Mucosa of gallbladder (tissue), 1 donor: Measurements from ENCODE around the gene CKAP4. TPM values are rescaled to one million over a fixed set of nuclear protein-coding genes. Genes with fewer than 3 reads are reported as not detected.
"Not testable (repeated sequence)": the region's sequence is repeated elsewhere in the genome, so short reads cannot be mapped to it uniquely, and the experiment has no call there.

Experiments used
- DNase-seq: peaks from one replicate; pipeline ENCODE4 v3.0.0-alpha.2; 2020; ENCODE audit warnings: low spot score
- total RNA-seq: library from RNA; stranded (reverse); gene quantifications from one replicate; pipeline ENCODE4 v1.2.1, GENCODE V29; 2021
- donor health status: DM: no; HTN: no; CAD: no.

Gene CKAP4, protein sequence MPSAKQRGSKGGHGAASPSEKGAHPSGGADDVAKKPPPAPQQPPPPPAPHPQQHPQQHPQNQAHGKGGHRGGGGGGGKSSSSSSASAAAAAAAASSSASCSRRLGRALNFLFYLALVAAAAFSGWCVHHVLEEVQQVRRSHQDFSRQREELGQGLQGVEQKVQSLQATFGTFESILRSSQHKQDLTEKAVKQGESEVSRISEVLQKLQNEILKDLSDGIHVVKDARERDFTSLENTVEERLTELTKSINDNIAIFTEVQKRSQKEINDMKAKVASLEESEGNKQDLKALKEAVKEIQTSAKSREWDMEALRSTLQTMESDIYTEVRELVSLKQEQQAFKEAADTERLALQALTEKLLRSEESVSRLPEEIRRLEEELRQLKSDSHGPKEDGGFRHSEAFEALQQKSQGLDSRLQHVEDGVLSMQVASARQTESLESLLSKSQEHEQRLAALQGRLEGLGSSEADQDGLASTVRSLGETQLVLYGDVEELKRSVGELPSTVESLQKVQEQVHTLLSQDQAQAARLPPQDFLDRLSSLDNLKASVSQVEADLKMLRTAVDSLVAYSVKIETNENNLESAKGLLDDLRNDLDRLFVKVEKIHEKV
- total RNA-seq, result 51.0 TPM

DNA sequence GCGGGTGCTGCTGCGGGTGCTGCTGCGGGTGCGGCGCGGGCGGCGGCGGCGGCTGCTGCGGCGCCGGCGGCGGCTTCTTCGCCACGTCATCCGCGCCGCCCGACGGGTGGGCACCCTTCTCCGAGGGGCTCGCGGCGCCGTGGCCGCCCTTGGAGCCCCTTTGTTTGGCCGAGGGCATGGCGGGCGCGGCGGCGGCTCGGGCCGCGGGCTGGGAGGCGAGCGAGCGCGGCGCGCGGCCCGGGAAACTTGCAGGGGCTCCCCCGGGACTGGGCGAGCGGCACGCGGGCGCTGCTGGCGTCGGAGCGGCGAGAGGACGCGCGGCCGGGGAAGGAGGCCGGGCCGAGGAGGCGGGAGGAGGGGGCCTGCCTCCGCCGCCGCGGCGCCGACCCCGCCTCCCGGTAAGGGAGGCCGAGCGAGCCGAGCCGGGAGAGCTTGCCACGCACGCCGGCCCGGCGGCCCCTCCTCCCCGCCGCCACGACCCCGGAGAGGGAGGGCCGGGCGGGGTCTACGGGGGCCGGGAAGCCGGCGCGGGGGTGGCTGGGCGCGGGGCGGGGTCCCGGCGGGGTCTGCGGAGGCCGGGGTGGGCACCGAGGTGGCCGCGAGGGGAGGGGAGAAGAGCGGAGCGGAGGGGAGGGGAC is at the start of gene CKAP4:
TSS of gene CKAP4 (minus strand) at position 347 of the 638 bp plus-strand sequence. CDS start at position 178, 169 bp downstream.
- peak; percentile 54 for DNase-seq

GRCh38 chr12:106297075-106297474 is 49.3 kb upstream of the CKAP4 start:
- DNase-seq, result no peak

DNA sequence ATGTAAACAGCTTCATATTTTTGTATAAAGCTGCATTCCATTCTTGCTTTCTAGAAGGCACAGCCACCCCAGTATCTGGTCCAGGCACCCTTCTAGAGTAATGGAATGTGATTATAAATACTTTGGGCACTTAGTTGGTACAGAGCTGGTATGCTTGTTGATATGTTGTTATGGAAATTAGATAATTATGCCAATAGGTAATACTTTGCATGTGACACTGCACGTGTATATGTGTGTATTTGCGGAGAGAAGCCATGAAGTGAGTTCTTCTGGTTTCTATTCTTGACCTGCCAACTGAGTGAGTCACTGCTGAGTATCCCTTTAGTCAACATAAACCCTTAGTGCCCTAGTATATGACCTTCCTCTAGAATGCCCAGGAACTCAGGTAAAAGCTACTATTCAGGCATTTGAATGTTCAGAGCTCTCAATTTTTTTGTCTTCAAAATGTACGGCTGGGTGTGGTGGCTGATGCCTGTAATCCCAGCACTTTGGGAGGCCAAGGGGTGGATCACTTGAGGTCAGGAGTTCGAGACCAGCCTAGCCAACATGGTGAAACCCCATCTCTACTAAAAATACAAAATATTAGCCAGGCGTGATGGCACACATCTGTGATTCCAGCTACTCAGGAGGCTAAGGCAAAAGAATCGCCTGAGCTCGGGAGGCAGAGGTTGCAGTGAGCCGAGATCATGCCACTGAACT is 48.5 kb upstream of the CKAP4 start:
- DNase-seq, result peak; percentile 37

GRCh38 chr12:106292339-106292738 is 44.5 kb upstream of the CKAP4 start:
- no peak for DNase-seq

DNA sequence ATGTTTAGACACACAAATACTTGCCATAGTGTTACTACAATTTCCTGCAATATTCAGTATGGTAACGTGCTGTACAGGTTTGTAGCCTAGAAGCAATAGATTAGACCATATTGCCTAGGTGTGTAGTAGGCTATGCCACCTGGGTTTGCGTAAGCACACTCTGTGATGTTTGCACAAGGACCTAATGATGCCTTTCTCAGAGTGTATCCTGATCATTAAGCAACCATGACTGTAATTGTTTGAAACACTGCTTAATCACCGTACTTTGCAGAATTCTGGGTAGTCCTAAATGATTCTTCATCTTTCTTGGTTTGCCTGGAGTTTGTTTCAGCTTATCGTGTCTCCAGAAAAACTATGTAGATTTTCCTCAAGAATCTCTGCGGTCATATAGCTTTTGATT is 43.5 kb upstream of the CKAP4 start:
- no peak for DNase-seq

- DNase-seq, result no peak
Measured at GRCh38 chr12:106290666-106291065, 42.8 kb upstream of the CKAP4 start.

GRCh38 chr12:106289196-106289681 is 41.4 kb upstream of the CKAP4 start:
- DNase-seq, result no peak

DNA sequence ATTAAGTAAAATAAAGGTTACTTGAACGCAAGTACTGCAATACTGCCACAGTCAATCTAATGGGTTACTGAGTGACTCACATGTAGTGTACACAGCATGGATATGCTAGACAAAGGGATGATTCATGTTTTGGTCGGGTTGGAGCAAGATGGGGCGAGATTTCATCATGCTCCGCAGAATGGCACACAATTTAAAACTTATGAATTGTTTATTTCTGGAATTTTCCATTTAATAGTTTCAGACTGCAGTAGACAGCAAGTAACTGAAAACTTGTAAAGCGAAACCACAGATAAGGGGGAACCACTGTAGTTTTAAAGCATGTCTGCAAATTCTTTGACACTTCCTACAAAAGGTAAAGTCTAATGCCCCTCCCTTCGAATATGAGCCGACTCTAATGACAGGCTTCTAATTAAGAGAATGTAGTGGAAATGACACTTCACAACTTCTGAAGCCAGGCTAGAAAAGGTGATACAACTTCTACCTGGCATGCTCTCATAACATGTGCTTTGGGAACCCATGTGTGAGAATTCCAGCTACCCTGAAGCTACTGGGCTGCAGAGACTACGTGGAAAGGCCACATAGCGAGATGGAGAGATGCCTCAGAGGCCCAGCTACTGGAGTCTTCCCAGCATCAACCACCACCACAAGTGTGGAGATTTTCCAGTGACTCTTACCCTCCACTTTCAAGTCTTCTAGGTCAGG is 40.8 kb upstream of the CKAP4 start:
- DNase-seq, result no peak

DNA sequence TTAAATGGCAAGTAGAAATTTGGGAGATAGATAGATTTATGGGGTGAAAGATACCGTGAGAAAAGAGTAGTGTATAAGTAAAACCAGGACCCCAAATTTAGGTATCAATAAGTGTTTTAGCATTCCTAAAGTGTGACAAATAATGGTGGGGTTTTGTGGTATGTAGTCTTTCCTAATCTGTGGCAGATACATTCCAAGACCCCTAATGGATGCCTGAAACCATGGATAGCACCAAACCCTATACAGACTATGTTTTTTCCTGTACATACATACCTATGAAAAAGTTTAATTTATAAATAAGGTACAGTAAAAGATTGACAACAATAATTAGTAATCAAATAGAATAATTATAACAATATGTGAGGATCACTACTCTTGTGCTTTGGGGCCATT is 40.3 kb upstream of the CKAP4 start:
- DNase-seq, result no peak

DNA sequence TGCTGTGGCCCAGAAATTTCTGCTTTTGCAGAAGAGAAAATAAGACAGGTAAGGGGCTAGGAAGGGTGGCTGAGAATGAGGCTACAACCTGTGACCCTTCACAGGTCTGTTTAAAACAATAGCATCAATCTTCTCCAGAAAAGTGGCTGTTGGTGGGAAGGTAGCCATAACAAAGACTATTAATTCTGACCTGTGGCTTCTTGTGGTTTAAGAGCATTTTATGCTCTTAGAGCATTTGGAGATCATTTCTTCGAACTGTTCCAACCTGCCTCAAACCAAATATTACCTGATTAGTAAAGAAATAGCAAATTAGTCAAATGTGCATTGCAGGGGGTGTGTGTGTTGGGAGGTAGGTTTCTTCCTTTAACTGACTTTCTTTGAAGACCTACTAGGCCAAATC is 39.5 kb upstream of the CKAP4 start:
- DNase-seq, result no peak

GRCh38 chr12:106286576-106287162 is 38.8 kb upstream of the CKAP4 start:
- not testable (repeated sequence) for DNase-seq

GRCh38 chr12:106285982-106286381 is 38.2 kb upstream of the CKAP4 start:
- DNase-seq, result no peak

DNA sequence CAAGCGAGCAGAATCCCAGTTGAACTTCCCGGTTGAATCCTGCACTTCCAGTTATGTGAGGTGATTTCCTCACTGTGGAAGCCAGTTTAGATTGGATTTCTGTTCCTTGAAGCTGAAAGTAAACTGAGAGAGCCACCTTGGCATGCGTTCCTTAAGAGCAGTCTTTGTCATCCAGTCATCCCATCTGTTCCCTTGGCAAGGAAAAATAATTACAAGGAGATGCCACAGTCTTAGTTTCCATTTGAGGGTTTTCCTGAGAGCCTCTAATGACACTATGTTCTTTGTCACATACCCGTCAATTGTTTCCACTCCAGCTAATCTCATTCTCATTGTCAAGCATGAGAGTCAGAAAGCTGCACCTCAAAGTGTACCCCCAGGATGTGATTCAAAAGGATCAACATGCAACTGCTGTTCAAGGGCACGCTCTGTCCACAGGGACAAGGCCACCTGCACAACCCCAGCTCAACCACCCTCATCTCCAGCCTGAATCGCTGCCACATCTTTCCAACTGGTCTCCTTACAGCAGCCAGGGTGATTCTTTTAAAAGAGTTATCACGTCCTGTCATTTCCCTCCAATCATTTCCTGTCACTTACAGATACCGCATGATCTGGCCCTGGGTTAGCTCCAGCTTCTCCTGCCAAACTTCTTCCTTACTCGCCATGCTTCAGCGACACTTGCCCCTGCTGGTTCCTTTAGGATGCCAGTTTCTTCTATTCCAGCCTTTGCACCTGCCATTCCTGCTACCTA is 36.7 kb upstream of the CKAP4 start:
- no peak for DNase-seq

GRCh38 chr12:106282457-106283097 is 34.8 kb upstream of the CKAP4 start:
- DNase-seq, result peak; percentile 36

DNA sequence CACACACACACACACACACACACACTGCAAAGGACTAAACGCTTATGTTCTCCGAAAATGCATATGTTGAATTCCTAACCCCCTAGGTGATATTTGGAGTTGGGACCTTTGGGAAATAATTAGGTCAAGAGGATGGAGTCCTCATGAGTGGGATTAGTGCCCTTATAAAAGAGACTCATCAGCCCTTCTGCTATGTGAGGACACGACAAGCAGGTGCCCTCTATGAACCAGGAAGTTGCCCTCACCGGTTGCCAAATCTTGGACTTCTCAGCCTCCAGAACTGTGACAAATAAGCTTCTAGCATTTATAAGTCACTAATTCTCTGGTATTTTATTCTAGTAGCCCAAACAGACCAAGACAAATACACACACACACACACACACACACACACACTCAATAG is 34.0 kb upstream of the CKAP4 start:
- DNase-seq, result no peak

- DNase-seq, result no peak
Measured at GRCh38 chr12:106281056-106281782, 33.4 kb upstream of the CKAP4 start.

DNA sequence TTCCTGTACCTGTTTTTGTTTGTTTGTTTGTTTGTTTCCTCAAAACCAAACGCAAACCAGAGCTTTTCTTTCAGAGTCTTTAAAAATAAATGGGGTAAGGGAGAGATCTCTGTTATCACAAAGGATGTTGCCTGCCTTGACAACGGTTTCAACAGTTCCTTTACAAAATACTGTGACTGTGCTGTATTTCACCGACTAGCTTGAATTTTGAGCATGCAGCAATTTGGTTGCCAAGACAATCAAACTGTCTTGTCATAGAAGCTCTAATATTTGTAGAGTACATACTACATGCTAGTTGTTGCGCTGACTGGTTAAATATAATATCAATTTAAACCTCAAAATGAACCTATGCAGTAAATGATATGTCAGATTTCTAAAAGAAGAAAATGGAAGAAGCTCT is 32.3 kb upstream of the CKAP4 start:
- DNase-seq, result no peak

- DNase-seq, result no peak
Measured at GRCh38 chr12:106276032-106276740, 28.4 kb upstream of the CKAP4 start.

GRCh38 chr12:106275458-106275857 is 27.6 kb upstream of the CKAP4 start:
- DNase-seq, result no peak
